ENCODE data around the gene RPL38.

Gene RPL38

GRCh38 chr17:74160656-74161502 lies 42.6 kb upstream of the RPL38 start:
- no peak for DNase-seq (ENCODE audit: low read depth)
- no peak for TF ChIP-seq CTCF (IDR thresholded peaks at IDR 0.05; ENCODE audit: control insufficient read depth, extremely low read depth, insufficient read depth)
- H3K4me3 ChIP-seq (ENCODE audit: low read depth, low read length), result no peak overlapping the region

GRCh38 chr17:74161503-74161875 lies 42.0 kb upstream of the RPL38 start:
- no peak for TF ChIP-seq CTCF (IDR thresholded peaks at IDR 0.05; ENCODE audit: control insufficient read depth, extremely low read depth, insufficient read depth)
- no peak overlapping the region for H3K4me3 ChIP-seq (ENCODE audit: low read depth, low read length)
- DNase-seq (ENCODE audit: low read depth), result no peak

GRCh38 chr17:74163271-74163821 lies 40.1 kb upstream of the RPL38 start:
- TF ChIP-seq CTCF (IDR thresholded peaks at IDR 0.05; ENCODE audit: control insufficient read depth, extremely low read depth, insufficient read depth), result no peak
- DNase-seq (ENCODE audit: low read depth), result no peak

GRCh38 chr17:74163836-74164235 lies 39.6 kb upstream of the RPL38 start:
- no peak for TF ChIP-seq CTCF (IDR thresholded peaks at IDR 0.05; ENCODE audit: control insufficient read depth, extremely low read depth, insufficient read depth)
- H3K4me3 ChIP-seq (ENCODE audit: low read depth, low read length), result no peak overlapping the region
- DNase-seq (ENCODE audit: low read depth), result no peak

More at GRCh38 chr17:74163271-74163821, 40.1 kb upstream of the RPL38 start:
- no peak overlapping the region for H3K4me3 ChIP-seq (ENCODE audit: low read depth, low read length)

- H3K4me3 ChIP-seq (ENCODE audit: low read depth, low read length), result no peak overlapping the region
- TF ChIP-seq CTCF (IDR thresholded peaks at IDR 0.05; ENCODE audit: control insufficient read depth, extremely low read depth, insufficient read depth), result no peak
- DNase-seq (ENCODE audit: low read depth), result no peak
These were observed 38.9 kb upstream of the RPL38 start for GRCh38 chr17:74164446-74165045.

GRCh38 chr17:74165797-74166365 lies 37.6 kb upstream of the RPL38 start:
- no peak overlapping the region for H3K4me3 ChIP-seq (ENCODE audit: low read depth, low read length)
- no peak for TF ChIP-seq CTCF (IDR thresholded peaks at IDR 0.05; ENCODE audit: control insufficient read depth, extremely low read depth, insufficient read depth)
- DNase-seq (ENCODE audit: low read depth), result no peak

Measured in LNCaP clone FGC (cell line).